ENCODE measurements around the gene CDKAL1.
"Not testable (repeated sequence)": the region's sequence is repeated elsewhere in the genome, so short reads cannot be mapped to it uniquely, and the experiment has no call there.

CDKAL1 gene

DNA sequence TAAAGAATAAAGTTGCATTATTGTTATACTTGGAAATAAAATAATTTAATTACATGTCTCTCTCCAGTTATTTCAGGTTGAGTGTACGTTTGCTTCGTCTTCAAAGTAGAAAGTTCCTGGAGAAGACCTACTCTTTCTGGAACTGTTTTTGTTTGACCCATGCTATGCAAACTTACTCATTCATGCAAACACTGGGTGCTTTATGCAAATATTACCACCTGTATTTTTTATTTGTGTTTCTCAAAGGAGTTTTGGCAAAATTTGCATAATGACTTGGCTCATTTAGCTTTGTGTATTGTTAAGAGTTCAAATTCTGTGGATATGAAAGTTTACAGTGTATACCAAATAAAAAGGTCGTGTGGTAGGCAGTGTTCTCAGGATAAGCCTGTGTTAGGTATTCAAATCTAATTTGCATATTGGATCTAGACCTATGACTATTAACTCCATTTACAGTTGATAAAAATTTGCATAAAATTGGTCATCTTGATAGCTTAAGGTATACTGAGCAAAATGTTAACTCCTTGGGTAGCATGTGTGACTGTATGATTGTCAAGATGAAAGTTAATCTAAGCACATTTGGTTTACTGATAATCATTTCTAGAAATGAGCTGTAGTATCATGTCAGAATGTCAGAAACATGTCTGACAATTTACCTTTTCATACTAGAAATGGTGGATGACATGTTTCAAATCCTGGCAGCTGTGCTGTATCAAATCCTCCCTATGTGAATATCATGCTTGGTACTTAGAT, 65.2 kb downstream of the CDKAL1 start:
- no peak for DNase-seq

DNA sequence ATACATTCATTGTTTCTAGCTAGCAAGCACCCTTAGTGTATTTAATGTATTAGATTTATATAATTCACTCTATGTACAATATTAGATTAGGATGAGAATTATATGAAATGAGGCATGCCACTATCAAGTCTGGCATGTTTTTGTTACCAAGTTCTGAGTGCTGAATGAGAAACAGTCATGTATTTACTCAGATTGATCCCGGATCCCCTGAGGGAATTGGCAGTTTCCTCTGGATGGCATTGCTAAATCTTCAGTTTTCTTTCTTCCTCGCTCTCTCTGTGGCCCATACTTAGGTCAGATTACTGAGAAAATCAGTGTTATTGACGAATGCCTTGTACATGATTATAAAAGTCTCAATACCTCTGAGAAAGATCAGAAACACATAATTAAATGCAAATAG, 66.6 kb downstream of the CDKAL1 start:
- DNase-seq = no peak

DNA sequence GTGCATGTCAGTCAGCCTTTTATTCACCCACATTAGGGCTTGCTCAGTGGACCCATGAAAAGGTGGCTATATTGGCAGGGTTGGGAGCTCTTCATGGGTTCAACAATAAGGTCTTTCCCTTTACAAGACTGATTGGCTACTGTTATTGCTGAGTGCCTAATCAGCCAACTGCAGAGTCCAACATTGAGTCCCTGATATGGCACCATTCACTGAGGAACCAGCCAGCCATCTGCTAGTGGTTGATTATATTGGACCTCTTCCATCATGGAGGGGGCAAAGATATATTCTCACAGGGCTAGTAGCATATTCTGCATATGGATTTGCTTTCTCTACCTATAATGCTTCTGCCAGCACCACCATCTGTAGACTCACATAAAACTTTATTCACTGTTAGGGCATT, 69.9 kb downstream of the CDKAL1 start:
- no peak for DNase-seq

DNA sequence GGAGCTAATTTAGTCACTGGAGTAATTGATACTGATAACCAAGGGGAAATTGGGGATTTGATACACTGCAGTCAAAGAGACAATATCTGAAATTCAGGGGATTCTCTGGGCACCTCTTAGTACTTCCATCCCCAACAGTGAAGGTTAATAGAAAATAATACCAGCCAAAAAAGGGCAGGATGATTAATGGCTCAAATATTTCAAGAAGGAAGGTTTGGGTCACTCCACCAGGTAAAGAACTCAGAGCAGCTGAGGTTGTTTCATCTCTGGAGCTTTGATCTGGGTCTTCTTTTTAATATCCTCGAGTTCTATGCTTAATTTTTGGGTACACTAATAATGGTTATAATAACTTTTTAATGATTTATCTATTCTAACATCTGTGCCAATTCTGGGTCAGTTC, 70.8 kb downstream of the CDKAL1 start:
- no peak for DNase-seq

DNA sequence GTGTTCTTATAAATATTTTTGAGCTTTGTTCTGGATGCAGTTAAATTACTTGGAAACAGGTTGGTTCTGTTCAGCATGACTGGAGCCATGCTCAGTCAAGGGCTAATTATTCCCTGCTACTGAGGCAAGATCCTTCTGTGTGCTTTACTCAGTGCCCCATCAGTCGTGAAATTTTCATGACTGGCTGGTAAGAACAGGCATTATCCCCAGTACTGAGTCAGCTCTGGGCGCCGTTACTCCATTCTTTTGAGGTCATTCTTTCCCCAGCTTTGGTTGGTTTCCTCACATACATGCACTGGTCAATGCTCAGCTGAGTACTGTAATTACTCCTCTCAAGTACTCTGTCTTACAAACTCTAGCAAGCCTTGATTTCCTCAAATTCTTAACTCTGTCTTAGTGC, 71.3 kb downstream of the CDKAL1 start:
- no peak for DNase-seq

DNA sequence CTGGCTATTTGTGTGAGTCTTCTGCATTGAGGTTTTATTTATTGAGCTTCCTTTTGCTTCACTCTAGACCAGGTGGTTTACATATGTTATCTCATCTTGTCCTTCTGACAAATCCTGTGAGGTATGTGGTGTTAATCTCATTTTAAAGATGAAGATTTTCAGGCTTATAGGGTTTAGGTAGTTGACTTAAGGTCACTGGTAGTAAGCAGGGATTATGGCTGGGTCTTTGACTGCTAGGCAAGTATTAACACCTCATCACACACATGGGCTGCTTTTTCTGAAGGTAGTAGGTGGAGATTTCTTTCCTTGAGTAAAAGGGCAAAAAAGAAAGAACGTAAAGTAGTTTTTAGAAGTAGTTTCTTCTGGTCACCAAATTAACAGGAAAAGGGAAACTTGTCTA, 72.6 kb downstream of the CDKAL1 start:
- DNase-seq = no peak

DNA sequence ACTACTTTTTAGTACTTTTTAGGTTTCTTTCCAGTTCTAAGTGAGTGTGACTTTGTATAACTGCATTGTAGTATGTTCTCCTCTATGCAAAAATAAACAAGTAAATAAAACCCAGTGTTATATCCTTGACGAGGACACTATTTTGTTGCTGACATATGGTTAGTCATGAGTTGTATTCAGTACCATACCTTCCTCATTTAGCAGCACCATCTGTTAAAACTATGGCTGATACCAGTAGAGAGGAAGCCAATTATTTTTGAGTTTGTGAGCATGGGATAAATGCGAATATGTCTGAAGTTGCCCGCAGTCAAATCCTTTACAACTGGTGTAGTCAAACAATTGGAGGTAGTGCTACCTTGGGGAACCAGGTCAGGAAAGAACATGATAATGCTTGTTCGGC, 74.1 kb downstream of the CDKAL1 start:
- DNase-seq = no peak

DNA sequence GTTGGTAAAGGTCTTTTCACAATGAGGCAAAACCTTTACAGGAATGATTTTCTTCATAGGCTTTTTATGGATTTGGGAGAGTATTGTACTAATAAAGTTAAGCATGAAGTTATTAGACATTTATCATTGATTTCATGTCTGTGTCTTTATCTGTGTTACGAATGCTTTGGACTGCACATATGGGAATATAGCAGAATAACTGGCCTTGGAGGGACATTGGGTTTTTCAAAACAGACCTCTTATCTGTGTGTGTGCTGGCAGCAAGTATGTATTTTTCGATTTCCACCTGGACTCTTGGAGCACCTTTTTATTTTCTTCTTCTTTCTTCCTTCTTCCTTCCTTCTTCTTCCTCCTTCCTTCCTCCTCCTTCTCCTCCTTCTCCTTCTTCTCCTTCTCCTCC, 74.6 kb downstream of the CDKAL1 start:
- DNase-seq = no peak

DNA sequence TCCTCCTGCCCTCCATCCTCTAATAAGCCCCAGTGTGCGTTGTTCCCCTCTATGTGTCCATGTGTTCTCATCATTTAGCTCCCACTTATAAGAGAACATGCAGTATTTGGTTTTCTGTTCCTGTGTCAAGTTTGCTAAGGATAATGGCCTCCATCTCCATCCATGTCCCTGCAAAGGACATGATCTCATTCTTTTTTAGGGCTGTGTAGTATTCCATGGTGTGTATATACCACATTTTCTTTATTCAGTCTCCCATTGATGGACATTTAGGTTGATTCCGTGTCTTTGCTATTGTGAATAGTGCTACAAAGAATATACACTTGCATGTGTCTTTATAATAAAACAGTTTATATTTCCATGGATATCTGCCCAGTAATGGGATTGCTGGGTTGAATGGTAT, 75.7 kb downstream of the CDKAL1 start:
- not testable (repeated sequence) for DNase-seq

DNA sequence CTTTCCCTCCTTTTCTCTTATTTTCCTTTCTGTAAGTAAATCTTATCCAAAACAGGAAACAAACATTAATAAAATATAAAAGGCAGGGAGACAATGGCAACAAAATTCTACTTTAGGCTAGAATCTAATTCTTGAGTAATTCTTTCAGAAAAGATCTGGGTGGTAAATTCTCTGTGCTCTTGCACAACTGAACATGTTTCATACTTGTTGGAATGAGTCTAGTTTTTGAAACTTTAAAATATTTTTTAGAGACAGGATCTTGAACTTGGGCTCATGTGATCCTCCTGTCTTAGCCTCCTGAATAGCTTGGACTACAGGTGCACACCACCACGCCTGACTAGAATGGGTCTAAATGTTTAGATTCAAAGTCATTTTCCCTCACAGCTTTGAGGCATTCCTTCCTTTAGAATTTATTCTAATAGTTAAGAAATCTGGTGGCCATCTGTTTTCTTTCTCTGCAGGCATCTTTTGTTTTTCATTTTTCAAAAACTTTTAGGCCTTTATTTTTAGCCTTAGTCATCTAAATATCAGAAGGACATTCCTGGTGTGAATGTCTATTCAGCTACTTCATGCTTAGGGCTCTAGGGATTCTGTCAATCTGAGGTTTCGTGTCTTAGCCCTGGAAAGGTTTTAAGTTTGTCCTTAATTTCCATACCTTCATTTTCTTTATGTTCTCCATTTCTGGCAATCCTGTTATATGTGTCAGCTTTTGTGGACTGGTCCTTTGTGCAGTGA, 76.5 kb downstream of the CDKAL1 start:
- no peak for DNase-seq

DNA sequence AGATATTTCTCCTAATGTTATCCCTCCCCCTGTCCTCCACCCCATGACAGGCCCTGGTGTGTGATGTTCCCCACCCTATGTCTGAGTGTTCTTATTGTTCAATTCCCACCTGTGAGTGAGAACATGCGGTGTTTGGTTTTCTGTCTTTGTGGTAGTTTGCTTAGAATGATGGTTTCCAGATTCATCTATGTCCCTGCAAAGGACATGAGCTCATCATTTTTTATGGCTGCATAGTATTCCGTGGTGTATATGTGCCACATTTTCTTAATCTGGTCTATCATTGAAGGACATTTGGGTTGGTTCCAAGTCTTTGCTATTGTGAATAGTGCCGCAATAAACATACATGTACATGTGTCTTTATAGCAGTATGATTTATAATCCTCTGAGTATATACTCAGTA, 83.3 kb downstream of the CDKAL1 start:
- DNase-seq = not testable (repeated sequence)

DNA sequence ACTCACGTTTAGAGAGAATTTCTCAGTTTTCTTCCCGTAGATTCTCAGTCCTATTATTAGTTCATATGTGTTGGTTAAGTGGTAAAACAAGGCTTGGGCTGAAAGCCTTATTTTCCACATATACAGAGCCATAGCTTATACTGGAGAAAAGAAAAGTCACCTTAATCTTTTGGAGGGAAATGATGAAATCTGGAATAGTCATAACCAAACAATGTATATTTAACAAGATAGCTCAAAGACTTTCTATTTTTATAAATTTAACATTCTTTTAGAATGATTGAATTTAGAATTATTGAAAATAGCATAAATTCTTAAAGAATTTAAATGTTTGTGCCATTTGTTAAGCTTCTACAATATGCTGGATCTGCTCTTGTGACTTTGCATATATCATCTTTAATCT, 85.8 kb downstream of the CDKAL1 start:
- no peak for DNase-seq

DNA sequence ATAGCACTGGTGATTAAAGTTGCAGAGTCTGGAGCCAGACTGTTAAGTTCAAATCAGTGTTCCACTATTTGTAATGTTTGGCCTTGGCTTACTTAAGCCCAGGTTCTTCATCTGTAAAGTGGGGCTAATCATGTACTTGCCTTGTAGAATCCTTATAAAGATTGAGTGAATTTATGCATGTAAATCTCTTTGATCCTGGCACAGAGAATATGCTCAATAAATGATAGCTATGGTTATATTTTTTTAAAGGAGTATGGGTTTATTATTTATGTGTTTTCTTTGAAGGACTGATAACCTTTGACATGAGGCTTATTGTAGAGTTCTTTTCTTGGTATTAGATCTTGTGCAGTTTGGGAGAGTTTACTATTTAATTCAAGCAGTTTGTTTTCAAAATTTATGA, 89.5 kb downstream of the CDKAL1 start:
- DNase-seq = no peak

DNA sequence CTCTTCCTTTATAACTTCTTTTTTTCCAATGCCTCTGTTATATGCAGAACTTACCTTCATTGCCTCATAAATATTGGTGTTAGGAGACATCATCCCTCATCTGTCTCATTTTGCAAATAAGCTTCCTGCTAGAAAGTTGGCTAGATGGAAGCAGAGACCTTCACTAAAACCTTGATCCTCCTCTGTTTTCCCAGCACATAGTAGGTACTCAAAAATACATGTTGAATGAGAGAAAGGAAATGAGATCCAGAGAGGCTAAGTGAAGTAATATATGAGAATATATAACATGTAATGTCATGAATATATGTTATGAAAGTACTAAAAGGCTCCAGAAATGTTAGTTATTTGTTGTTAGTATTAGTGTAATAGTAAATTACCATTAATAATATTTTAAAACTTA, 91.9 kb downstream of the CDKAL1 start:
- no peak for DNase-seq

DNA sequence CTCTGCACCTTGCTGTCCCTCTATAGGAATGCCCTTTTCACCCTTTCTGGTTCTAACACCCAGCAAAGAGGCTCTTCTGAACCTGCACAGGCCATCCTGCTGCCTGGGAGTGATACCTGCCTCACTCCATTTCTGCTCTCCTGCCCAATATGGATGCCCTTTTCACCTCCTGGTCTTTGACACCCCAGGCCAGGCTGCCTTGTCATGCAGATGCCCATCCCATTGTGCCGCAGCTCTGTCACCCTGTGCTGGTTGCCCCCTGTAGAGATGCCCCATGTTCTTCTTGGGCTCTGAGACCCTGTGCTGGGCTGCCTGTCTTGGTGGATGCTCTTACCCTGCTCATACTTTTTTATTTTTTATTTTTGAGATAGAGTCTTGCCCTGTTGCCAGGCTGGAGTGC, 95.3 kb downstream of the CDKAL1 start:
- DNase-seq = no peak

DNA sequence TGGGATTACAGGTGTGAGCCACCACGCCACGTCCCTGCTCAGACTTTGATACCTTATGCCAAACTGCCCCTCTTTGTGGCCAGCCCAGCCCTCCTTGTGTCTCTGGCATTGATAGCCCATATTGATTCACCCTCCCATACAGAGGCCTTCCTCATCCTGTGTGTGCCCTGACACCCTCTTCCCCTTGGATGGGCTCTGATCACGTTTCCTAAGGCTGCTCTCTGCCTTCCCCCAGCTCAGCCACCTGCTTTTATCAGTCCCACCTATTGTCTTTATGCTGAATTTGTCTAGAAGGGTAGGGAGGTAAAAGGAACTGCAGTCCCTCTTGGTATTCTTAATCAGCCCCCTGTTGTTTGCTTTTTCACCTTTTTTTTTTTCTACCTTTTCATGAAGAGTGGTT, 95.9 kb downstream of the CDKAL1 start:
- DNase-seq = no peak

DNA sequence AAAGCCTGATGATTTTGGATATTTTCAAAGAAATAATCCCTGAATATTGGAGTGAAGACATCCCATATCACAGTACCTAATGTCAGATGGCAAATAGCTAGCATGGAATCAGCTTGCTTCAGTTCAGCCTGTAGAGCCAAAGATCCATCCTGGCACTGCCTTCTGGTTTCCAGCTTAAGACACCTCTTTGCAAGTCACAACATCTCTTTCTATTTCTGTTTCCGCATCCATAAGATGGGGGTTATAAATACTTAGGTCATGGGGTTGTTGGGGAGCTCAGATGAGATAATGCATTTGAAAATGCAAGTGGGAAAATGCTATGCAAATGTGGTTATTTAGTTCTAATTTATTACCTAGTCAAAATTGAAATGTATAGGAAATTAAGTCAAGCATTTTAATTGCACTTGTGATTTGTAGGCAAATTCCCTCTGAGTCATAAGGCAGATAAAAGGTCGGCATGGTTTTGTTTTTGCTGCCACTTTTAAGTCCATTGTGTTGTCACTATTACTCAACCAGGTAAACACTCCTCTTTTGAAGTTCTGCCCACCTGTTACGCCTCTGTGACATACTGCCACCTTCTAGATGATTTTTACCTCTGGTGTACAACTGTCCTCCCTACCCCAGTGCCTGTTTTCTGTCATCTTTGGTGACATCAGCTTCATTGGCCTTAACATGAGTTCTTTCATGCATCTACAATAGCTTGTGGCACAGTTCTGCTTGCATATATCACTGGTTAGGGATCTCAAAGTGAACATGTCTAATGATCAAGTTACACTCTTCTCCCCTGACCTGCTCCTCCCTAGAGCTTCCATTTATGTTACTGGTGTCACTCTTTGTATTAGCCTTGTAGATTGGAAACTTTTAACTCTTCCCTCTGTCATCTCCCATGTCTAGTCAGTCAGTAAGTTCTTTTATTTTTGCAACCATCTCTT, 96.6 kb downstream of the CDKAL1 start:
- no peak for DNase-seq

DNA sequence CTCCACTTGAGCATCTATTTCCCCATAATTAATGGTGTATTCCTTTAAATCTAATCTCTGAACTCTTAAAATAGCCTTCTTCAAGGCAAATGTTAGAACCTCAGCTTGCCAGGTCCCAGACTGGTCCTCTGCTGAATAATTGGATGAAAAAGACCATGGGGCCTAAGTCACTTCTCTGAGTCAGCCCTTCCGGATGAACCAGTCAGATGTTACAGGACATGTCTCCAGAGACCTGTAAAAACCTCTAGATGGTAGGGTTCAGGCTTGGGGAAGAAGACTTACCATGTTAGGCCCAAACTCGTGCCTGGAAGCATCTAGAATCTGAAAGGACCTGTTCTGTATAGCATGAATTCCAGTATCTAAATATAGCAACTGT, 97.3 kb downstream of the CDKAL1 start:
- DNase-seq = no peak

DNA sequence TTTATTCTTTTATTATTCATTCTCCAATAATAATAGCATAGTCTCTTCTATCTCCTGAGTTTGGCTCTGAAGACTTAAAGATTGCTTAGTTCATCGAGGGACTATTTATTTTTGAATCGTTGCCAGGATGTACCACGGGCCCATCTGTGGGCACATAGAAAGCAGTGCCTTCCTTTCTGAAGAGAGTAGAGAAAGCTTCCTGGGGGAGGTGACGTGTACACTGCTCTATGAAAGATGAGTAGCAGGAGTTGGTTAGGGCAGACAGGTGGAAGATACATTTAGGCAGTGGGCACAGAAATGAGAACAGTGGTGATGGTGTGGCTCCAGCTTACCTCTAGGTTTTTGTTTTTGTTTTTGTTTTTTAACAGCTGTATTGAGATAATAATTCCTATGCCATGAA, 98.4 kb downstream of the CDKAL1 start:
- no peak for DNase-seq

DNA sequence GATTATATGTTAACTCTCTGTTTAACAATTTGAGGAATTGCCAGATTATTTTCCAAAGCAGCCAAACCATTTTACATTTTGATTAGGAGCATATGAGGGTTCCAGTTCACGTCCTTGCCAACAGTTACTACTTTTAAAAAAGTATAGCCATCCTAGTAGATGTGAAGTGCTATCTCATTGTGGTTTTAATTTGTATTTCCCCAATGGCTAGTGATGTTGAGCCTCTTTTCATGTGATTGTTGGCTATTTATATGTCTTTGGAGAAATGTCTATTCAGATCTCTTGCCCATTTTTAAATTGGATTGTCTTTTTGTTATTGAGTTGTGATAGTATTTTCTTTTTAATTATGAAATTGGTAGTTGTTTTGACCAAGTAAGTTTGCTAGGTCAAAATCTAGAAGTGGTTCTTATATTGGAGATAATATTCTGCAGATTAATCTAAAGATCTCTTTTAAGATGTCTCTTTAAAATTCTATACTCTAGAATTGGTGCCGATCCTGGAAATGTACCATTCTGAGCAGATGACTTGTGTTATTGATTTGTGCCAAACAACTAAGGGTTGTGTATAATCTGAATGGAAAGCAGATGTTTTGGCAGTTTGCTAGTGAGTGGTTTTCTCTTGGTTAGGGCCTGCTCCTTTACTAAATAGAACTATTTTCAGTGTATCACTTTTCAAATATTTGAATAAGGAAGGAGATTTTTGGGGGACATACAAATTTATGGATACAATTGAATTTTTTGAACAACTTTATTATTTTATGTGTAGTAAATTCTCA, 99.5 kb downstream of the CDKAL1 start:
- no peak for DNase-seq

DNA sequence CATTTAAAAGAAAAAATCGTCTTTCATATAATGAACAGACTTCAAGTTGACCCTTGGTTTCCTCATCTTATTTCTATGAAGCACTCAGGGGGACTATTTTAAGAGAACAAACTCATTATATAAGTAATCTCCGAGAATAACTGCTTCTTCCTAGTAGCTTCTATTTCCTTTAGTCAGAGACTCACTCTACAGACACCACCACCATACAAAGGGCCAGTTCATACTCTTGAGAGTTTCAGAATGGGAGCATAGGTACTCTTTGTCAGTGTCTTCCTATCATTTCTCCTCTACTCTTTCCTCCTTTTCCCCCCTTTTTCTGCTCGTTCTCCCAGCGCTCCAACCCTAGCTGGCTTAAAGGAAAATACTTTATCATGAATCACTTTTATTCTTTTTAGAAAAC, 104.9 kb downstream of the CDKAL1 start:
- DNase-seq = no peak

DNA sequence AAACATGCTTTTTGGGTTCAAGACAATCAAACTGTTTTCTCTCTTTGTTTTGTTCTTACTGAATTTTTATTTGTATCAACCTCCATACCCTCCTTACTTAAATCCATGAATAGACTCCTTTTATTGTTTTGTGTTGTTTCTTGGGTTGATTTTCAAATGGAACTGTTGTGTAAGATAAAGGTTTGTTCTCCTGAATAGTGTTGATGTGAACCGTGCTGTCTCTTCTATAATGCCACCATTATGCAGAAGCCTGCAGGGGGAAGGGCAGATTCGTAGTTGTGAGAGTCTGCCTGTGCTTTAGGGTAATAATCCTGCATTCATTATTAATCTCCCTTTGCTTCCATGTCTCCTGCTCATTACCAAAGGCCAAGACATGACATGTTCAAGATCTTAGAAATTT, 105.9 kb downstream of the CDKAL1 start:
- no peak for DNase-seq

DNA sequence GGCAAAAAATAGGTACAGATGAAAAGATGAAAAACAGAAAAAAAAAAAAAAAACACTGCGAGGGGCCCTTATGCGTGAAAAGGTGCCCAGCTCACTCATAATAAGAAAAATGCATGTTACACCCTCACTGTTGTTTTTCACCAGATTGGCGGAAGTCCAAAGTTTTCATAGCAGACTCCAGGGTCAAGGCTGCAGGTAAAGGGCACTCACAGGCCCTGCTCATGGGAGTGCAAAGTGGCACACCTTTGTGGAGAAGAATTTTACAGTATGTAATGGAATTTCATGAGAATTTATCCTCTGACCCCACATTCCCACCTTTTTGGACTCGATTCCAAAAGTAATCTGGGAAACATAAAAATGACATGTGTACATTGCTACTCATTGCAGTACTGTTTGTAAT, 108.2 kb downstream of the CDKAL1 start:
- no peak for DNase-seq

Data from activated naive CD4-positive, alpha-beta T cell (primary cell).